GM19324 (cell line): Measurements from ENCODE around the gene RTN3.
"Not testable (repeated sequence)": the region's sequence is repeated elsewhere in the genome, so short reads cannot be mapped to it uniquely, and the experiment has no call there.

ENCODE experiments used
- ATAC-seq: cut with Tn5 transposase; IDR thresholded peaks from one replicate; pipeline ENCODE4 v1.9.1; 2021; ENCODE audit warnings: mild to moderate bottlenecking, moderate library complexity; ENCODE audit not compliant: unreplicated experiment, low FRiP score

The RTN3 gene

GRCh38 chr11:63682066-63683021 lies 1.0 kb downstream of the RTN3 start:
- no peak for ATAC-seq

GRCh38 chr11:63683133-63683991 lies 2.1 kb downstream of the RTN3 start:
- no peak for ATAC-seq

- not testable (repeated sequence) for ATAC-seq
These were observed 3.9 kb downstream of the RTN3 start for GRCh38 chr11:63685158-63685721.

GRCh38 chr11:63686926-63687325 lies 5.6 kb downstream of the RTN3 start:
- no peak for ATAC-seq

GRCh38 chr11:63687845-63688244 lies 6.5 kb downstream of the RTN3 start:
- ATAC-seq: no peak

GRCh38 chr11:63694596-63694995 lies 13.3 kb downstream of the RTN3 start:
- ATAC-seq: no peak

- no peak for ATAC-seq
These were observed 17.9 kb downstream of the RTN3 start for GRCh38 chr11:63698976-63699733.

- no peak for ATAC-seq
These were observed 18.6 kb downstream of the RTN3 start for GRCh38 chr11:63699896-63700295.

GRCh38 chr11:63705526-63705925 lies 24.2 kb downstream of the RTN3 start:
- ATAC-seq: no peak

GRCh38 chr11:63708764-63709163 lies 27.5 kb downstream of the RTN3 start:
- ATAC-seq: no peak

- ATAC-seq: no peak
These were observed 28.1 kb downstream of the RTN3 start for GRCh38 chr11:63709336-63709884.

- no peak for ATAC-seq
These were observed 29.3 kb downstream of the RTN3 start for GRCh38 chr11:63710476-63711217.

- no peak for ATAC-seq
These were observed 30.5 kb downstream of the RTN3 start for GRCh38 chr11:63711838-63712237.

GRCh38 chr11:63713766-63714165 lies 32.5 kb downstream of the RTN3 start:
- no peak for ATAC-seq

GRCh38 chr11:63716046-63716445 lies 34.7 kb downstream of the RTN3 start:
- no peak for ATAC-seq

GRCh38 chr11:63719001-63719400 lies 37.7 kb downstream of the RTN3 start:
- ATAC-seq: no peak

GRCh38 chr11:63719987-63720386 lies 38.7 kb downstream of the RTN3 start:
- no peak for ATAC-seq

GRCh38 chr11:63720611-63721010 lies 39.3 kb downstream of the RTN3 start:
- ATAC-seq: no peak

GRCh38 chr11:63729326-63729725 lies 48.0 kb downstream of the RTN3 start:
- no peak for ATAC-seq
